ENCODE measurements around the gene TICRR.

Gene TICRR

DNA sequence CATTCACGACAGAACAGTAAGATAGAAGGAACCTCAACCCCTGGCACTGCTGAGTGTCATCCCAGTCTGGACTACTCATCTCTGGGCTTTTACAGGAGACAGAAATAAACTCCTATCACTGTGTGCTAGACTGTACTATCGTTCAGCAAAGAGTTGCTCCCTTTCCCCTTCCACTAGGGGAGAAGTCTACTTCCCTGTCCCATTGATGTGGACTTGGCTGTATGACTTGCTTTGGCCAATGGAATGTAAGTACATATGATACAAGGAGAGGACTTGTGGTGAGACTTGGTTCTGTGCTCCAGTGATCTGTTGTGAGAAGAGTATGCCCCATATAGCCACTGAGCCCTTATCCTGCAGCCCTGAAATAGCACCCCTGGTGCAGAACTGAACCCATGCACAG is 85.3 kb downstream of the TICRR start:
- Histone ChIP-seq H3K36me3 (replicated peaks; ENCODE audit: insufficient read depth, low read length) (no peaks in the 10 kb centered on the region), H3K4me1 (ENCODE audit: low read length) (peaks cover 12% of the 10 kb centered on the region), H2AFZ (ENCODE audit: low read length) (no peak overlapping the region), H3K4me3 (ENCODE audit: low read length) (no peak overlapping the region), H3K9me3 (replicated peaks; ENCODE audit: insufficient read depth, low read length) (no peaks in the 10 kb centered on the region), H3F3A (ENCODE audit: insufficient read depth, low read length) (peaks cover 10% of the 10 kb centered on the region), H3K79me2 (ENCODE audit: low read length) (no peaks in the 10 kb centered on the region), H3K27me3 (replicated peaks; ENCODE audit: insufficient read depth, low read length) (peaks cover 5% of the 10 kb centered on the region; the same call in 1 of the 2 replicates), H3K9ac (ENCODE audit: low read length) (no peak overlapping the region), H3K9me2 (replicated peaks; ENCODE audit: insufficient read depth, low read length) (no peaks in the 10 kb centered on the region), H4K20me1 (ENCODE audit: insufficient read depth, low read length) (no peaks in the 10 kb centered on the region), H3K27ac (ENCODE audit: low read length) (no peak overlapping the region), H3K4me2 (ENCODE audit: low read depth, low read length) (no peak overlapping the region)
- DNase-seq = no peak
- no peak for TF ChIP-seq EZH2 (optimal IDR thresholded peaks at IDR 0.05; ENCODE audit: low read depth, low read length)
- TF ChIP-seq, protein P1, sequence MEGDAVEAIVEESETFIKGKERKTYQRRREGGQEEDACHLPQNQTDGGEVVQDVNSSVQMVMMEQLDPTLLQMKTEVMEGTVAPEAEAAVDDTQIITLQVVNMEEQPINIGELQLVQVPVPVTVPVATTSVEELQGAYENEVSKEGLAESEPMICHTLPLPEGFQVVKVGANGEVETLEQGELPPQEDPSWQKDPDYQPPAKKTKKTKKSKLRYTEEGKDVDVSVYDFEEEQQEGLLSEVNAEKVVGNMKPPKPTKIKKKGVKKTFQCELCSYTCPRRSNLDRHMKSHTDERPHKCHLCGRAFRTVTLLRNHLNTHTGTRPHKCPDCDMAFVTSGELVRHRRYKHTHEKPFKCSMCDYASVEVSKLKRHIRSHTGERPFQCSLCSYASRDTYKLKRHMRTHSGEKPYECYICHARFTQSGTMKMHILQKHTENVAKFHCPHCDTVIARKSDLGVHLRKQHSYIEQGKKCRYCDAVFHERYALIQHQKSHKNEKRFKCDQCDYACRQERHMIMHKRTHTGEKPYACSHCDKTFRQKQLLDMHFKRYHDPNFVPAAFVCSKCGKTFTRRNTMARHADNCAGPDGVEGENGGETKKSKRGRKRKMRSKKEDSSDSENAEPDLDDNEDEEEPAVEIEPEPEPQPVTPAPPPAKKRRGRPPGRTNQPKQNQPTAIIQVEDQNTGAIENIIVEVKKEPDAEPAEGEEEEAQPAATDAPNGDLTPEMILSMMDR (IDR thresholded peaks at IDR 0.05; ENCODE audit: low read length) = no peak
- TF ChIP-seq EZH2phosphoT487 (IDR thresholded peaks at IDR 0.05; ENCODE audit: low read length) = no peak

DNA sequence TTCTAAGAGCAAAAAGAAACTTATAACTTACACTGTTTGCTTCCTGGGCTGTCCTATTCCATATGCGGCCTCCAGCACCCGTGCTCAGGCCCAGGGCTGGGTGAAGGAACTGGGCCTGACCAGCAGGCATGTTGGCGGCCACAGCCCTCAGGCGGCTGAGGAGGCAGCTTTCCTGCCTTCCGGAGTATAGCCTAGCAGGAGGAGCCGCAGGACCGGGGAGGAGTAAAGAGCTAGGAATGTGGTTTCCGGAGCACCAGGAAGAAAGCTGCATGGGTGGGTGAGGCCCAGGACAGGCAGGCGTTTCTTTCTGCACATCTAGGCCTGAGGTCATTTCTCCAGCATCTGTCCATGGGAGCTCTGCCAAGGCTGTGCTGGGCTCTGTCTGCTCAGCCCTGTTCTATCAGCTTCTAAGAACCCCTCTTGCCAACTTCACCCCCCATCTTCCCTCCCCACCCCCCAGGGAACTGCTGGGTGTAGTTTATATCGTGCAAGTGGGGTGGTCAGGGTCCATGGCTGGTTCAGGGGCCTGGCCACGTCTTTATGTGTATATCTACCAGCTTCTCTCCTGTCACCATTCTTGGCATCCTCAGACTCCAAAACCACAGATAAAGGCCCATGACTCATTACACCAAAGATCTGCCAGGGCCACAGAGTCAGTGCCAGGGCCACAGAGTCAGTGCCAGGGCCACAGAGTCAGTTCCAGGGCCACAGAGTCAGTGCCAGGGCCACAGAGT is 87.8 kb downstream of the TICRR start:
- Histone ChIP-seq H2AFZ (ENCODE audit: low read length) (no peak overlapping the region), H3K27ac (ENCODE audit: low read length) (no peak overlapping the region), H3K4me2 (ENCODE audit: low read depth, low read length) (no peak overlapping the region), H3K4me1 (ENCODE audit: low read length) (no peaks in the 10 kb centered on the region), H3K9ac (ENCODE audit: low read length) (no peak overlapping the region), H3K79me2 (ENCODE audit: low read length) (no peaks in the 10 kb centered on the region), H3K9me3 (replicated peaks; ENCODE audit: insufficient read depth, low read length) (no peaks in the 10 kb centered on the region), H3F3A (ENCODE audit: insufficient read depth, low read length) (no peaks in the 10 kb centered on the region), H4K20me1 (ENCODE audit: insufficient read depth, low read length) (no peaks in the 10 kb centered on the region), H3K27me3 (replicated peaks; ENCODE audit: insufficient read depth, low read length) (peaks cover 5% of the 10 kb centered on the region; the same call in 1 of the 2 replicates), H3K36me3 (replicated peaks; ENCODE audit: insufficient read depth, low read length) (no peaks in the 10 kb centered on the region), H3K4me3 (ENCODE audit: low read length) (no peak overlapping the region), H3K9me2 (replicated peaks; ENCODE audit: insufficient read depth, low read length) (no peaks in the 10 kb centered on the region)
- TF ChIP-seq EZH2phosphoT487 (IDR thresholded peaks at IDR 0.05; ENCODE audit: low read length) (no peak), EZH2 (optimal IDR thresholded peaks at IDR 0.05; ENCODE audit: low read depth, low read length) (no peak)
- TF ChIP-seq, protein P1 (IDR thresholded peaks at IDR 0.05; ENCODE audit: low read length) = no peak
- no peak for DNase-seq

DNA sequence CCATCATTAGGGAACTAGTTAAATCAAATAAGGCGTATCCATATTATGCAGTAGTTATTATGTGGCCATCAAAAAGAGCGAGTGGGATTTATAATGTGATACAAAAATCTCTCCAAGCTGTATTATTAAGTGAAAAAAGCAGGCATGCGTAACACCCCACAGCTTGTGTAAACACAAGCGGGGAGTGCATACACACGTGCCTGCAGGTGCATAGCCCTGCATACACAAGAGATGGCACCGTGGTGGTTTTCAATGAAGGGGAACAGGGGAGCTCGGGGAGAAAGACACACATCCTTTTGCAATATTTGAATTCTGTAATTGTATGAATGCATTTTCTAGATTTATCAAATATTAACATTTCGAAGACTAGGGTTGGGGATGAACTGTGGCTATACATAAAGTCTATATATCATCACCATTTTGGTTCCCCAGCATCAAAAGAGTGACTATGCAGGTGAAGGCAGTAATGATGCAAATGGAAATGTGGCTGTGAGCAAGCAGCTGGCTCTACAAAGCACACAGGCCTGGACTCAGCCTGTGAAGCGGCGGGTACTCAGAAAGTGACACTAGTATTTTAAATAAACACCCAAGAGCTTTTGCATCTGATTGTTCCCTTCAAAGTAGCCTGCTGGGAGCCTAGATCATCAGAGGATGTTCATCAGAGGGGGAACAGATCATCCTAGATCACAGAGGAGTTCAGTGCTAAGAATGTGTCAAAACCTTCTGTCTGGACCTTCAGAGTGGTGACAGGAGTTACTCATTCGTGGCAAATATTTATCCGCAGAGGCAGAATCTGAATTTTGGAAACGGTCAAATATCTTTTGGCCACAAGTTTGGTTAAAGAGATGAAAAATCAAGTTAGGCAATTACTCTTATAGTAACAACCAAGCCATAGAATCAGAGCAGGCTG is 89.4 kb downstream of the TICRR start:
- Histone ChIP-seq H4K20me1 (ENCODE audit: insufficient read depth, low read length) (no peaks in the 10 kb centered on the region), H3K4me2 (ENCODE audit: low read depth, low read length) (peak overlapping the region; percentile 61; the same call in 1 of the 2 replicates), H2AFZ (ENCODE audit: low read length) (0 out of 2 replicates have a peak overlapping the region, but pooled peaks have one; percentile 55), H3K27ac (ENCODE audit: low read length) (no peak overlapping the region), H3K4me3 (ENCODE audit: low read length) (no peak overlapping the region), H3K36me3 (replicated peaks; ENCODE audit: insufficient read depth, low read length) (no peaks in the 10 kb centered on the region), H3K27me3 (replicated peaks; ENCODE audit: insufficient read depth, low read length) (peaks cover 5% of the 10 kb centered on the region; the same call in 1 of the 2 replicates), H3K4me1 (ENCODE audit: low read length) (no peaks in the 10 kb centered on the region), H3K79me2 (ENCODE audit: low read length) (no peaks in the 10 kb centered on the region), H3K9me2 (replicated peaks; ENCODE audit: insufficient read depth, low read length) (no peaks in the 10 kb centered on the region), H3K9ac (ENCODE audit: low read length) (no peak overlapping the region), H3K9me3 (replicated peaks; ENCODE audit: insufficient read depth, low read length) (no peaks in the 10 kb centered on the region), H3F3A (ENCODE audit: insufficient read depth, low read length) (no peaks in the 10 kb centered on the region)
- DNase-seq = no peak
- TF ChIP-seq EZH2 (optimal IDR thresholded peaks at IDR 0.05; ENCODE audit: low read depth, low read length) (no peak), EZH2phosphoT487 (IDR thresholded peaks at IDR 0.05; ENCODE audit: low read length) (no peak)
- TF ChIP-seq, protein P1 (IDR thresholded peaks at IDR 0.05; ENCODE audit: low read length) = no peak
